Spleen (tissue), 7 donors: ENCODE results near the gene TMEM208.

Experiments used
- CTCF ChIP-seq, 11 experiments: fragments of 200-600 bp in 7 of 11; fragments of 450-650 bp in 4 of 11; sonication (generic) in 4 of 11; IDR thresholded peaks in 8 of 11; conservative IDR thresholded peaks in 3 of 11; 1 replicate in 7 of 11; 2 replicates in 4 of 11; pipeline versions ENCODE4 v1.4.0 to v1.8.0; 2016 to 2021; ENCODE audit warnings: antibody characterized with exemption in 11 of 11, inconsistent platforms in 4 of 11, mild to moderate bottlenecking in 1 of 11
- POLR2A ChIP-seq, 3 donors: fragments of 450-650 bp; IDR thresholded peaks; one replicate each; pipeline ENCODE4 v1.5.1; 2017; ENCODE audit warnings: antibody characterized with exemption in 3 of 3, mild to moderate bottlenecking in 1 of 3
- POLR2AphosphoS5 ChIP-seq, 3 donors: sonication (generic); formaldehyde crosslinking; IDR thresholded peaks; one replicate each; pipeline ENCODE4 v1.5.1; 2017; ENCODE audit warnings: antibody characterized with exemption in 3 of 3
- donor health status: DM: no; HTN: no; CAD: no; lungs with moderate emphysema.
- donor health status: DM: no; HTN: no; CAD: no.
- donor health status: DM: no; HTN: no; CAD: no.

GRCh38 chr16:67268136-67268579 lies 41.2 kb downstream of the TMEM208 start:
- TF ChIP-seq CTCF (IDR thresholded peaks at IDR 0.05 in 8 of 11, conservative IDR thresholded peaks at IDR 0.05 in 3 of 11) (no peak), POLR2A (IDR thresholded peaks at IDR 0.05) (no peak), POLR2AphosphoS5 (IDR thresholded peaks at IDR 0.05) (peak in 2 of 3 donors; percentile 45 to 68)
